ENCODE results near the gene TUBE1.

The TUBE1 gene

GRCh38 chr6:112038268-112038667 lies 49.0 kb downstream of the TUBE1 start:
- H3K36me3 ChIP-seq (ENCODE audit: insufficient read depth, low read length), result no peaks in the 10 kb centered on the region
- H3K9ac ChIP-seq (ENCODE audit: low read depth, low read length, poor library complexity, severe bottlenecking), result no peak overlapping the region
- no peaks in the 10 kb centered on the region for H3K9me3 ChIP-seq (ENCODE audit: insufficient read depth, low read depth, low read length)
- H3F3A ChIP-seq (ENCODE audit: low read depth), result no peaks in the 10 kb centered on the region
- H3K9me2 ChIP-seq (replicated peaks; ENCODE audit: low read depth, low read length), result no peaks in the 10 kb centered on the region
- H3K4me2 ChIP-seq (ENCODE audit: low read depth, low read length, poor library complexity, severe bottlenecking), result no peak overlapping the region
- H3K79me2 ChIP-seq (ENCODE audit: insufficient read depth, low read length), result no peaks in the 10 kb centered on the region
- TF ChIP-seq EZH2phosphoT487 (IDR thresholded peaks at IDR 0.05; ENCODE audit: borderline replicate concordance), result no peak
- TF ChIP-seq, protein P1, sequence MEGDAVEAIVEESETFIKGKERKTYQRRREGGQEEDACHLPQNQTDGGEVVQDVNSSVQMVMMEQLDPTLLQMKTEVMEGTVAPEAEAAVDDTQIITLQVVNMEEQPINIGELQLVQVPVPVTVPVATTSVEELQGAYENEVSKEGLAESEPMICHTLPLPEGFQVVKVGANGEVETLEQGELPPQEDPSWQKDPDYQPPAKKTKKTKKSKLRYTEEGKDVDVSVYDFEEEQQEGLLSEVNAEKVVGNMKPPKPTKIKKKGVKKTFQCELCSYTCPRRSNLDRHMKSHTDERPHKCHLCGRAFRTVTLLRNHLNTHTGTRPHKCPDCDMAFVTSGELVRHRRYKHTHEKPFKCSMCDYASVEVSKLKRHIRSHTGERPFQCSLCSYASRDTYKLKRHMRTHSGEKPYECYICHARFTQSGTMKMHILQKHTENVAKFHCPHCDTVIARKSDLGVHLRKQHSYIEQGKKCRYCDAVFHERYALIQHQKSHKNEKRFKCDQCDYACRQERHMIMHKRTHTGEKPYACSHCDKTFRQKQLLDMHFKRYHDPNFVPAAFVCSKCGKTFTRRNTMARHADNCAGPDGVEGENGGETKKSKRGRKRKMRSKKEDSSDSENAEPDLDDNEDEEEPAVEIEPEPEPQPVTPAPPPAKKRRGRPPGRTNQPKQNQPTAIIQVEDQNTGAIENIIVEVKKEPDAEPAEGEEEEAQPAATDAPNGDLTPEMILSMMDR (conservative IDR thresholded peaks at IDR 0.05; ENCODE audit: low read length), result no peak
- no peak overlapping the region for H2AFZ ChIP-seq (ENCODE audit: low read length)
- H3K4me3 ChIP-seq (ENCODE audit: low read length, poor library complexity, severe bottlenecking), result no peak overlapping the region
- H3K4me1 ChIP-seq (ENCODE audit: insufficient read depth, low read length, poor library complexity, severe bottlenecking), result peaks cover 7% of the 10 kb centered on the region
- H4K20me1 ChIP-seq (ENCODE audit: insufficient read depth, low read length, poor library complexity, severe bottlenecking), result no peaks in the 10 kb centered on the region
- no peaks in the 10 kb centered on the region for H3K27me3 ChIP-seq (ENCODE audit: insufficient read depth, low read length, poor library complexity, severe bottlenecking)

GRCh38 chr6:112037783-112038216 lies 49.5 kb downstream of the TUBE1 start:
- H3K4me3 ChIP-seq (ENCODE audit: low read length, poor library complexity, severe bottlenecking), result no peak overlapping the region
- H3K4me1 ChIP-seq (ENCODE audit: insufficient read depth, low read length, poor library complexity, severe bottlenecking), result peaks cover 6% of the 10 kb centered on the region
- H2AFZ ChIP-seq (ENCODE audit: low read length), result no peak overlapping the region
- H3K9ac ChIP-seq (ENCODE audit: low read depth, low read length, poor library complexity, severe bottlenecking), result no peak overlapping the region
- no peaks in the 10 kb centered on the region for H3K36me3 ChIP-seq (ENCODE audit: insufficient read depth, low read length)
- H4K20me1 ChIP-seq (ENCODE audit: insufficient read depth, low read length, poor library complexity, severe bottlenecking), result no peaks in the 10 kb centered on the region
- H3K27me3 ChIP-seq (ENCODE audit: insufficient read depth, low read length, poor library complexity, severe bottlenecking), result no peaks in the 10 kb centered on the region
- TF ChIP-seq, protein P1 (conservative IDR thresholded peaks at IDR 0.05; ENCODE audit: low read length), result no peak
- TF ChIP-seq EZH2phosphoT487 (IDR thresholded peaks at IDR 0.05; ENCODE audit: borderline replicate concordance), result no peak
- H3F3A ChIP-seq (ENCODE audit: low read depth), result no peaks in the 10 kb centered on the region
- H3K9me2 ChIP-seq (replicated peaks; ENCODE audit: low read depth, low read length), result no peaks in the 10 kb centered on the region
- no peaks in the 10 kb centered on the region for H3K9me3 ChIP-seq (ENCODE audit: insufficient read depth, low read depth, low read length)
- no peaks in the 10 kb centered on the region for H3K79me2 ChIP-seq (ENCODE audit: insufficient read depth, low read length)
- H3K4me2 ChIP-seq (ENCODE audit: low read depth, low read length, poor library complexity, severe bottlenecking), result no peak overlapping the region

GRCh38 chr6:112036088-112036637 lies 51.1 kb downstream of the TUBE1 start:
- Histone ChIP-seq H4K20me1 (ENCODE audit: insufficient read depth, low read length, poor library complexity, severe bottlenecking) (no peaks in the 10 kb centered on the region), H3K9me2 (replicated peaks; ENCODE audit: low read depth, low read length) (no peaks in the 10 kb centered on the region), H2AFZ (ENCODE audit: low read length) (no peak overlapping the region), H3K36me3 (ENCODE audit: insufficient read depth, low read length) (no peaks in the 10 kb centered on the region), H3K4me3 (ENCODE audit: low read length, poor library complexity, severe bottlenecking) (no peak overlapping the region), H3K4me2 (ENCODE audit: low read depth, low read length, poor library complexity, severe bottlenecking) (no peak overlapping the region), H3K9ac (ENCODE audit: low read depth, low read length, poor library complexity, severe bottlenecking) (no peak overlapping the region), H3K4me1 (ENCODE audit: insufficient read depth, low read length, poor library complexity, severe bottlenecking) (peaks cover 6% of the 10 kb centered on the region), H3K79me2 (ENCODE audit: insufficient read depth, low read length) (no peaks in the 10 kb centered on the region), H3F3A (ENCODE audit: low read depth) (no peaks in the 10 kb centered on the region), H3K9me3 (ENCODE audit: insufficient read depth, low read depth, low read length) (no peaks in the 10 kb centered on the region), H3K27me3 (ENCODE audit: insufficient read depth, low read length, poor library complexity, severe bottlenecking) (no peaks in the 10 kb centered on the region)
- TF ChIP-seq EZH2phosphoT487 (IDR thresholded peaks at IDR 0.05; ENCODE audit: borderline replicate concordance), result no peak
- TF ChIP-seq, protein P1 (conservative IDR thresholded peaks at IDR 0.05; ENCODE audit: low read length), result no peak

Data from Loucy (cell line).